Measurements from ENCODE around the gene BAIAP2L1.
"Not testable (repeated sequence)": the region's sequence is repeated elsewhere in the genome, so short reads cannot be mapped to it uniquely, and the experiment has no call there.

Gene BAIAP2L1, protein sequence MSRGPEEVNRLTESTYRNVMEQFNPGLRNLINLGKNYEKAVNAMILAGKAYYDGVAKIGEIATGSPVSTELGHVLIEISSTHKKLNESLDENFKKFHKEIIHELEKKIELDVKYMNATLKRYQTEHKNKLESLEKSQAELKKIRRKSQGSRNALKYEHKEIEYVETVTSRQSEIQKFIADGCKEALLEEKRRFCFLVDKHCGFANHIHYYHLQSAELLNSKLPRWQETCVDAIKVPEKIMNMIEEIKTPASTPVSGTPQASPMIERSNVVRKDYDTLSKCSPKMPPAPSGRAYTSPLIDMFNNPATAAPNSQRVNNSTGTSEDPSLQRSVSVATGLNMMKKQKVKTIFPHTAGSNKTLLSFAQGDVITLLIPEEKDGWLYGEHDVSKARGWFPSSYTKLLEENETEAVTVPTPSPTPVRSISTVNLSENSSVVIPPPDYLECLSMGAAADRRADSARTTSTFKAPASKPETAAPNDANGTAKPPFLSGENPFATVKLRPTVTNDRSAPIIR

DNA sequence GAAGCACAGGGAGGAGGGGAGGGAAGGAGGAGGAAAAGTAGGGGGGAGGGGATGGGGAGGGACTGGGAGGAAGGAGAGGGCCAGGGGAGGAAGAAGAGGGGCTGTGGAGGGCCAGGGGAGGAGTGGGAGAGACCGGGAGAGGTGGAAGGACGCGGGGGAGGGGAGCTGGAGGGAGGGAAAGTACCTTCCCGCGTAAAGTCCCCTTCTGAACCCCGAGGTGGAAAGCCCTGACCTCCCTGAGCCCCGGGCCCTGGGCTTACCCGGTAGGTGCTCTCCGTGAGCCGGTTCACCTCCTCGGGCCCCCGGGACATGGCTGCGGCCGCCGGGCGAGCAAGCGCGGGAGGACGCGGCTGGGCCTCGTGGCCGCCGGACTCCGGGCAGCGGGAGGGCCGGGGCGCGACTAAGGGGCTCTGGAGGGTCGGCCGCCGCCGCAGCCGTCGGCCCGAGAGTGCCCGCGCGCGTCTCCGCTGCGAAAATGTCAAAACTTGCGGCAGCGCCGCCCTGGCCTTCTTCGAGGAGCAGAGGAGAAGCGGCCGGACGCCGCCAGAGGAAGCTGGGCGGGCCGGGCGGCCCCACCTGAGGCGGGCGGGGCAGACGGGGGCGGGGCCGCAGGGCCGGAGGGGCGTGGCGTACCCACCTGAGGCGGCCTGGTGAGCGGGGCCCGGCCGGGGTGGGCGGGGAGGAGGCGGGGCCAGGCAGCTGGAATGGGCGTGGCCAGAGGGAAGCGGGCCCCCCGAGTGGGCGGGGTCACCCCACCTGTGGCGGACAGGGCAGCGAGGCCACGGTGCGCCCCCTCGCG is at the start of gene BAIAP2L1:
Gene BAIAP2L1, minus strand, starts transcription at position 549 of the 799 bp plus-strand sequence. Its CDS starts 238 bp downstream, at position 311.
- peaks cover 6% of the 10 kb centered on the region for H3K9me3 ChIP-seq (ENCODE audit: control insufficient read depth, insufficient read depth, low read length)
- H3K9ac ChIP-seq (ENCODE audit: low read depth, low read length): peak within 1 kb of the TSS; percentile 80
- no peaks in the 10 kb centered on the region for H3K36me3 ChIP-seq (ENCODE audit: insufficient read depth, low read length)
- H3K4me1 ChIP-seq (ENCODE audit: insufficient read depth, low read length): peaks cover 4% of the 10 kb centered on the region

DNA sequence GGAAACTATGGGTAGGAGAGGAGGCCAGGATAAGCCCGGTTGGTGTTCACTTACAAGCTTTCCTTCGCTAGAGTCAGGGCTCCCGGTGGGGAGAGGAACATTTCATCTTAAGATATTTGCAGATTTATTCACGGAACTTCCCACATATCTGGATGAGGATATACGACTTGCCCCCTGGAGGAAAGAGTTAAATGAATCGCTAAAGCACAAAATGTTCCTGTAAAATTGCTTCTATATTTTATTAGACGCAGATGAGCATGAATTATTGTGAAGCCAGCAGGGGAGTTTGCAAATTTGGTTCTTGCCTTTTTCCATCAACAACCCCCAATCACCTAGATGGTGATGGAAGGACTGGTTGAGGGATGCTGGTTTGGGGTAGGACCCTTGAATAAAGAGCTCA is 47.9 kb upstream of the BAIAP2L1 start:
- Histone ChIP-seq H3K4me1 (ENCODE audit: insufficient read depth, low read length) (peaks cover 10% of the 10 kb centered on the region; the same call in 1 of the 2 replicates), H3K9ac (ENCODE audit: low read depth, low read length) (no peak overlapping the region), H3K9me3 (ENCODE audit: control insufficient read depth, insufficient read depth, low read length) (0 out of 2 replicates have a peak, but pooled peaks cover 6% of the 10 kb centered on the region), H3K36me3 (ENCODE audit: insufficient read depth, low read length) (no peaks in the 10 kb centered on the region)

DNA sequence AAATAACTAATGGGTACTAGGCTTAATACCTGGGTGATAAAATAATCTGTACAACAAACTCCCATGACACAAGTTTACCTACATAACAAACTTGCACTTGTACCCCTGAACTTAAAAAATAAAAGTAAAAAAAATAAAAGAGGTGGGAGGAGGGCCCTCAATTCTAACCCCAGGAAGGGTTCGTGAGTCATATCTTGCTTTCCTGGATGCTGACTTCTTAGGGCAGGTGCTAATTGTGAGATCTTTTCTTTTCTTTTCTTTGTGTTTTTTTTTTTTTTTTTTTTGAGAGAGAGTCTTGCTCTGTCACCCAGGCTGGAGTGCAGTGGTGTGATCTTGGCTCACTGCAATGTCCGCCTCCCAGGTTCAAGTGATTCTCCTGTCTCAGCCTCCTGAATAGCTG is 40.1 kb upstream of the BAIAP2L1 start:
- H3K9me3 ChIP-seq (ENCODE audit: control insufficient read depth, insufficient read depth, low read length); H3K4me1 ChIP-seq (ENCODE audit: insufficient read depth, low read length); H3K9ac ChIP-seq (ENCODE audit: low read depth, low read length); H3K36me3 ChIP-seq (ENCODE audit: insufficient read depth, low read length): not testable (repeated sequence)

- Histone ChIP-seq H3K4me1 (ENCODE audit: insufficient read depth, low read length) (no peaks in the 10 kb centered on the region), H3K9me3 (ENCODE audit: control insufficient read depth, insufficient read depth, low read length) (no peaks in the 10 kb centered on the region), H3K36me3 (ENCODE audit: insufficient read depth, low read length) (no peaks in the 10 kb centered on the region), H3K9ac (ENCODE audit: low read depth, low read length) (no peak overlapping the region)
Measured at GRCh38 chr7:98439484-98439883, 38.6 kb upstream of the BAIAP2L1 start.

- Histone ChIP-seq H3K9ac (ENCODE audit: low read depth, low read length) (no peak overlapping the region), H3K9me3 (ENCODE audit: control insufficient read depth, insufficient read depth, low read length) (no peaks in the 10 kb centered on the region), H3K36me3 (ENCODE audit: insufficient read depth, low read length) (no peaks in the 10 kb centered on the region), H3K4me1 (ENCODE audit: insufficient read depth, low read length) (no peaks in the 10 kb centered on the region)
Measured at GRCh38 chr7:98434087-98434486, 33.2 kb upstream of the BAIAP2L1 start.

DNA sequence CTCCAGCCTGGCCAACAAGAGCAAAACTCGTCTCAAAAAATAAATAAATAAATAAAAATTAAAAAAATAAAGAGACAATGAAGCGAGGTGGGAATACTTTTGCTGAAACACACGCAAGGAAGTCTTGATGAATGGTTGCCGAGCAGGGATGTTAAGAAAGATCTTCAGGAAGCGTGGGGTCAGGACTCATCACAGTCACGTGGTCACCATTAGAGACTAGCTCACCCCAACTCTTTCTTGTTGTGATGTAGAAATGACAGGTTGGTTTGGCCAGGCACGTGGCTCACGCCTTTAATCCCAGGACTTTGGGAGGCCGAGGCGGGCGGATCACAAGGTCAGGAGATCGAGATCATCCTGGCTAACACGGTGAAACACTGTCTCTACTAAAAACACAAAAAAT is 28.9 kb upstream of the BAIAP2L1 start:
- no peaks in the 10 kb centered on the region for H3K36me3 ChIP-seq (ENCODE audit: insufficient read depth, low read length)
- H3K9me3 ChIP-seq (ENCODE audit: control insufficient read depth, insufficient read depth, low read length): no peaks in the 10 kb centered on the region
- no peak overlapping the region for H3K9ac ChIP-seq (ENCODE audit: low read depth, low read length)
- H3K4me1 ChIP-seq (ENCODE audit: insufficient read depth, low read length): no peaks in the 10 kb centered on the region

DNA sequence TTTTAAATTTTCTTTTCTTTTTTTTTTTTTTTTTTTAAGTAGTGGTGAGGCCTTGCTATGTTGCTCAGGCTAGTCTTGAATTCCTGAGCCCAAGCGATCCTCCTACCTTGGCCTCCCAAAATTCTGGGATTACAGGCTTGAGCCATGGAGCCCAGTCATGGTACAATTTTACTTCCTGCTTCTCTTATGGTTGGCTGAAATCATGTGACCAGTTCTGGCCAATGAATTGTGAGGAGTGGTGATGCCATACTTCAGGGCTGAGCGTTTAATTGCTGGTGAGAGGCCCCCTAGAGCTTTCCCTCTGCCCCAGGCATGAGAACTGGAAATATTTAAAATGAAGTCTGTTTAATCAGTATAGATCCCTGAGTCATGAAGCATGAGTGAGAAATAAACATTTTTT is 22.2 kb upstream of the BAIAP2L1 start:
- Histone ChIP-seq H3K4me1 (ENCODE audit: insufficient read depth, low read length) (no peaks in the 10 kb centered on the region), H3K9me3 (ENCODE audit: control insufficient read depth, insufficient read depth, low read length) (no peaks in the 10 kb centered on the region), H3K9ac (ENCODE audit: low read depth, low read length) (no peak overlapping the region), H3K36me3 (ENCODE audit: insufficient read depth, low read length) (no peaks in the 10 kb centered on the region)

DNA sequence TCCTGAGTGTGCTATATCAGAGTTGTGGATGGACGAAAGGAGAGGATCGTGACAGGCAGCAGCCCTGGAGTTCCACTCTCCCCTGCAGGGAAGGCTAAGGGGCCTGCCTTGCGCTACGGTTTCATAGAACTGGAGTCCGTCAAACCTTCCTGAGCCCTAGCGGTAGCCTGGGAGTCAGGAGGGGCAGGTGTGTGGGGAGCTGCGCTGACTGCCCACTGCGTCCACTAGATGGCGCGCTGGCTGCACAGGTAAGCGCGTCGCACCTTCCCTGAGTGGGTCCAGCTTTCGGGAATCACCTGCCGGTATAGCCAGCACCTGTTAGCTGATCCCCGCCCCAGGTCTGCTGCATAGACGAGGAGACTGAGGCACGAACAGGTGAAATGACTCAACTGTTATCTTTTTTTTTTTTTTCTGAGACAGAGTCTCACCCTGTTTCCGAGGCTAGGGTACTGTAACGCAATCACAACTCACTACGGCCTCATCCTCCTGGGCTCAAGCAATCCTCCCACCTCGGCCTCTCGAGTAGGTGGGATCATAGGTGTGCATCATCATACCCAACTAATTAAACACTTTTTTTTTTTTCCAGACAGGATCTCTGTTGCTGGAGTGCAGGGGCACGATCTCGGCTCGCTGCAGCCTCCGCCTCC is 20.2 kb upstream of the BAIAP2L1 start:
- no peaks in the 10 kb centered on the region for H3K4me1 ChIP-seq (ENCODE audit: insufficient read depth, low read length)
- no peak overlapping the region for H3K9ac ChIP-seq (ENCODE audit: low read depth, low read length)
- no peaks in the 10 kb centered on the region for H3K36me3 ChIP-seq (ENCODE audit: insufficient read depth, low read length)
- H3K9me3 ChIP-seq (ENCODE audit: control insufficient read depth, insufficient read depth, low read length): no peaks in the 10 kb centered on the region

DNA sequence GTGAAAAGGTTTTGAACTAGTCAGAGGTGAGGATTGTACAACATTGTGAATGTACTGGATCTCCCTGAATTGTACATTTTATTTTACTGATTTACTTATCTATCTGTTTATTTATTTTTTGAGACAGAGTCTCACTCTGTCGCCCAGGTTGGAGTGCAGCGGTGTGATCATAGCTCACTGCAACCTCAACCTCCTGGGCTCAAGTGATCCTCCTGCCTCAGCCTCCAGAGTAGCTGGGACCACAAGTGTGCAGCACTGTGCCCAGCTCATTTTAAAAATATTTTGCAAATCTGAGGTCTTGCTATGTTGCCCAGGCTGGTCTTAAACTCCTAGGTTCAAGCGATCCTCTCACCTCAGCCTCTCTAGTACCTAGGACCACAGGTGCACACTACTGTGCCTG is 19.1 kb upstream of the BAIAP2L1 start:
- H3K4me1 ChIP-seq (ENCODE audit: insufficient read depth, low read length); H3K9ac ChIP-seq (ENCODE audit: low read depth, low read length); H3K36me3 ChIP-seq (ENCODE audit: insufficient read depth, low read length); H3K9me3 ChIP-seq (ENCODE audit: control insufficient read depth, insufficient read depth, low read length): not testable (repeated sequence)

DNA sequence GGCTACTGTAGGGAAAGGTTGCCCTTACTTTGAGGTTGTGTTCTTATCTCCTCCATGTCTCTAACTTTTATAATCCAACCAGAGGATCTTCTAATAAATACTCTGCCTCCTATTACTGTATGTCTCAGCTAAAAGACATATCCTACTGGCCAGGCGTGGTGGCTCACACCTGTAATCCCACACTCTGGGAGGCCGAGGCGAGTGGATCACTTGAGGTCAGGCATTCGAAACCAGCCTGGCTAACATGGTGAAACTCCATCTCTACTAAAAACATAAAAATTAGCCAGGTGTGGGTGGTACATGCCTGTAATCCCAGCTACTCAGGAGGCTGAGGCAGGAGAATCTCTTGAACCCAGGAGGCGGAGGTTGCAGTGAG is 18.4 kb upstream of the BAIAP2L1 start:
- H3K9ac ChIP-seq (ENCODE audit: low read depth, low read length); H3K9me3 ChIP-seq (ENCODE audit: control insufficient read depth, insufficient read depth, low read length); H3K4me1 ChIP-seq (ENCODE audit: insufficient read depth, low read length); H3K36me3 ChIP-seq (ENCODE audit: insufficient read depth, low read length): not testable (repeated sequence)

DNA sequence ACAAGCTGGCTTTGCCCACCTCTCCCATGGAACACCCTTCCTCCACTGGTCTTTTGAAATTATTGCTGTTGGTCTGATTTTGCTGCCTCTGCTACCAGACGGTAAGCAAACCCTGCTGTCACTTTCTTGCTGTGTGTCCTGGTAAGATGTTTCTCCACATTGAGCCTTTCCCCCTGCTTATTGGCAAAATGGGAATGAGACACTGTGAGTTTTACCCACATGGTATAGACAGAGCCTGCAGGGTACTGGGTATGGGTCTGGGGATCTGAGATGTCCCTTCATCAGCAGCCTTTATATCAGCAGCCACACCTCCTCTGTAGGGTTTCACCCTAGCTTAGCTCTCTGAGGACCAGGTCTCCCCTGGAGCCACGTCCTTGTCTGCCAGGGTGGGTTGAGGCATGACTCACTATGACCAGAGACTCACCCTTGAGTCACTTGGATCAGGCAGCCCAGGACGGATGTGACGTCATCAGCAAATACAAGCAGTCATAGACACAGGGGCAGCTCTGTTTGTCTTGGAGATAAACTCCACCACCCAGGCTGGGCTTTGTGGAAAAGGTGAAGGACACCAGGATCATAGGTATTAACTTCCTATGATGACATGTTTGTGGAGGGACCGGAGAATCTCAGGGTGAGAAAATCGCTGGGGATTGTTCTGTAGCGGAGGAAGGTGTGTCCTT is 17.9 kb upstream of the BAIAP2L1 start:
- Histone ChIP-seq H3K4me1 (ENCODE audit: insufficient read depth, low read length) (no peaks in the 10 kb centered on the region), H3K9me3 (ENCODE audit: control insufficient read depth, insufficient read depth, low read length) (no peaks in the 10 kb centered on the region), H3K36me3 (ENCODE audit: insufficient read depth, low read length) (no peaks in the 10 kb centered on the region), H3K9ac (ENCODE audit: low read depth, low read length) (no peak overlapping the region)

DNA sequence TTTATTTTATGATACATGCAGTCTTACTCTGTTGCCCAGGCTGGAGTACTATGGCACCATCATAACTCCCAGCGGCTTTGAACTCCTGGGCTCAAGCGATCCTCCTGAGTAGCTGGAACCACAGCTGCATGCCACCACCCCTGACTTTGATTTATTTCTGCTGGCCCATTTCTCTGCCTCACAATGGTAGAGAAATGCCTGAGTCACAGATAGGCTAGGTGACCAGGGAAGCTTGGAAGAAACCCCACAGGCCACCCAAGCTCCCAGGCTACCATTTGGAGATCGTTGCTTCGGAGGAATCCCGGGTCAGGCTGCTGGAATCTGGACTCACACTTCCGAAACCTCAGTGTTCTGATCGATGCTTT is 17.4 kb upstream of the BAIAP2L1 start:
- H3K9me3 ChIP-seq (ENCODE audit: control insufficient read depth, insufficient read depth, low read length): no peaks in the 10 kb centered on the region
- no peak overlapping the region for H3K9ac ChIP-seq (ENCODE audit: low read depth, low read length)
- no peaks in the 10 kb centered on the region for H3K4me1 ChIP-seq (ENCODE audit: insufficient read depth, low read length)
- H3K36me3 ChIP-seq (ENCODE audit: insufficient read depth, low read length): no peaks in the 10 kb centered on the region

- H3K36me3 ChIP-seq (ENCODE audit: insufficient read depth, low read length); H3K9me3 ChIP-seq (ENCODE audit: control insufficient read depth, insufficient read depth, low read length); H3K4me1 ChIP-seq (ENCODE audit: insufficient read depth, low read length); H3K9ac ChIP-seq (ENCODE audit: low read depth, low read length): not testable (repeated sequence)
Measured at GRCh38 chr7:98417604-98418270, 16.8 kb upstream of the BAIAP2L1 start.
